H9 (cell line): ENCODE results near the gene PARVB. TPM values are rescaled to one million over a fixed set of nuclear protein-coding genes. Genes with fewer than 3 reads are reported as not detected.

Experiments
- DNase-seq: peaks from one replicate; pipeline ENCODE4 v3.0.0-alpha.2; 2017
- H2AFZ ChIP-seq: one replicate; pipeline ENCODE4 v1.6.1; 2013; ENCODE audit warnings: mild to moderate bottlenecking, low read length, control low read depth, moderate library complexity
- H2AK5ac ChIP-seq: 2 replicates; pipeline ENCODE4 v1.6.1; 2013; ENCODE audit warnings: low read length, control low read depth, mixed read lengths; ENCODE audit not compliant: insufficient read length
- H2BK120ac ChIP-seq: one replicate; pipeline ENCODE4 v1.6.1; 2013; ENCODE audit warnings: low read depth, mild to moderate bottlenecking, low read length, control low read depth, inconsistent platforms; ENCODE audit not compliant: poor library complexity, severe bottlenecking
- H2BK12ac ChIP-seq: 2 replicates; pipeline ENCODE4 v1.6.1; 2013; ENCODE audit warnings: low read length, control low read depth, mixed read lengths, low read depth; ENCODE audit not compliant: insufficient read length
- H2BK15ac ChIP-seq: 2 replicates; pipeline ENCODE4 v1.6.1; 2013; ENCODE audit warnings: low read depth, low read length, control low read depth
- H2BK20ac ChIP-seq: one replicate; pipeline ENCODE4 v1.6.1; 2013; ENCODE audit warnings: low read depth, mild to moderate bottlenecking, low read length, control low read depth, inconsistent platforms; ENCODE audit not compliant: poor library complexity, severe bottlenecking
- H2BK5ac ChIP-seq: 2 replicates; pipeline ENCODE4 v1.6.1; 2013; ENCODE audit warnings: low read length, control low read depth, mixed read lengths; ENCODE audit not compliant: insufficient read length
- H3K14ac ChIP-seq: 2 replicates; pipeline ENCODE4 v1.6.1; 2013; ENCODE audit warnings: low read length, control low read depth; ENCODE audit not compliant: insufficient read depth
- H3K18ac ChIP-seq: 2 replicates; pipeline ENCODE4 v1.6.1; 2013; ENCODE audit warnings: low read depth, mild to moderate bottlenecking, mixed read lengths, low read length, control low read depth; ENCODE audit not compliant: insufficient read length
- H3K23ac ChIP-seq: 2 replicates; pipeline ENCODE4 v1.6.1; 2013; ENCODE audit warnings: low read length, control low read depth, mixed read lengths, low read depth; ENCODE audit not compliant: insufficient read length
- H3K23me2 ChIP-seq: 2 replicates; pipeline ENCODE4 v1.6.1; 2013; ENCODE audit warnings: low read depth, mild to moderate bottlenecking, mixed read lengths, low read length, control low read depth; ENCODE audit not compliant: insufficient read length, poor library complexity, severe bottlenecking
- H3K27ac ChIP-seq: 2 replicates; pipeline ENCODE4 v1.5.1; 2013; ENCODE audit warnings: low read length, control low read depth, mixed read lengths, low read depth; ENCODE audit not compliant: insufficient read length
- H3K27me3 ChIP-seq: 2 replicates; pipeline ENCODE4 v1.6.1; 2013; ENCODE audit warnings: low read length, control low read depth, inconsistent platforms; ENCODE audit not compliant: insufficient read depth
- H3K4ac ChIP-seq: 2 replicates; pipeline ENCODE4 v1.6.1; 2013; ENCODE audit warnings: low read depth, mild to moderate bottlenecking, control low read depth, inconsistent platforms, low read length, moderate library complexity
- H3K4me1 ChIP-seq: 2 replicates; pipeline ENCODE4 v1.6.1; 2013; ENCODE audit warnings: low read length, control low read depth, inconsistent platforms; ENCODE audit not compliant: insufficient read depth
- H3K4me2 ChIP-seq: 2 replicates; pipeline ENCODE4 v1.6.1; 2013; ENCODE audit warnings: low read length, control low read depth, mixed read lengths; ENCODE audit not compliant: insufficient read length, insufficient read depth
- H3K56ac ChIP-seq: 2 replicates; pipeline ENCODE4 v1.6.1; 2013; ENCODE audit warnings: low read depth, mild to moderate bottlenecking, mixed read lengths, low read length, control low read depth; ENCODE audit not compliant: insufficient read length
- H3K79me1 ChIP-seq: 2 replicates; pipeline ENCODE4 v1.6.1; 2013; ENCODE audit warnings: low read depth, mild to moderate bottlenecking, moderate library complexity, low read length, control low read depth, inconsistent platforms; ENCODE audit not compliant: insufficient read depth, poor library complexity, severe bottlenecking
- H3K79me2 ChIP-seq: 2 replicates; pipeline ENCODE4 v1.6.1; 2013; ENCODE audit warnings: low read length, control low read depth, inconsistent platforms; ENCODE audit not compliant: insufficient read depth
- H3K9ac ChIP-seq: 2 replicates; pipeline ENCODE4 v1.6.1; 2013; ENCODE audit warnings: low read length, control low read depth, mixed read lengths; ENCODE audit not compliant: insufficient read length; ENCODE audit errors: extremely low read depth
- H3K9me3 ChIP-seq: one replicate; pipeline ENCODE4 v1.6.1; 2013; ENCODE audit warnings: low read depth, low read length, inconsistent platforms; ENCODE audit not compliant: control insufficient read depth
- H3T11ph ChIP-seq: one replicate; pipeline ENCODE4 v1.6.1; 2013; ENCODE audit warnings: mild to moderate bottlenecking, low read length, control low read depth, inconsistent platforms
- H4K20me1 ChIP-seq: one replicate; pipeline ENCODE4 v1.6.1; 2013; ENCODE audit not compliant: control insufficient read depth, insufficient read length, insufficient read depth
- H4K5ac ChIP-seq: 2 replicates; pipeline ENCODE4 v1.6.1; 2013; ENCODE audit warnings: low read depth, mild to moderate bottlenecking, mixed read lengths, low read length, control low read depth; ENCODE audit not compliant: insufficient read length
- H4K8ac ChIP-seq: replicated peaks from 2 replicates; pipeline ENCODE4 v1.6.1; 2013; ENCODE audit warnings: low read length, control low read depth, mixed read lengths, low read depth; ENCODE audit not compliant: insufficient read length
- H4K91ac ChIP-seq: 2 replicates; pipeline ENCODE4 v1.6.1; 2013; ENCODE audit warnings: low read depth, mild to moderate bottlenecking, moderate library complexity, mixed read lengths, low read length, control low read depth; ENCODE audit not compliant: insufficient read length
- H3K27ac Mint-ChIP-seq, 3 experiments: 2 replicates in 2 of 3; 3 replicates in 1 of 3; pipeline ENCODE4 v1.8.0; 2020 to 2021; ENCODE audit warnings: mixed read lengths in 3 of 3, mild to moderate bottlenecking in 1 of 3, moderate library complexity in 1 of 3
- H3K27me3 Mint-ChIP-seq: 2 replicates; pipeline ENCODE4 v1.8.0; 2021; ENCODE audit warnings: low read depth, mild to moderate bottlenecking, moderate library complexity, mixed read lengths
- H3K36me3 Mint-ChIP-seq, 3 experiments: 2 replicates in 2 of 3; 3 replicates in 1 of 3; pipeline ENCODE4 v1.8.0; 2020 to 2021; ENCODE audit warnings: low read depth in 3 of 3, mixed read lengths in 3 of 3; ENCODE audit not compliant: insufficient read depth in 1 of 3
- H3K4me1 Mint-ChIP-seq, 2 experiments: 2 replicates each; pipeline ENCODE4 v1.8.0; 2020; ENCODE audit warnings: mixed read lengths in 2 of 2
- H3K4me3 Mint-ChIP-seq, 2 experiments: 2 replicates in 1 of 2; 3 replicates in 1 of 2; pipeline ENCODE4 v1.8.0; 2020 to 2021; ENCODE audit warnings: mild to moderate bottlenecking in 2 of 2, mixed read lengths in 2 of 2, moderate library complexity in 1 of 2
- H3K9me3 Mint-ChIP-seq, 2 experiments: 2 replicates in 1 of 2; 3 replicates in 1 of 2; pipeline ENCODE4 v1.8.0; 2020; ENCODE audit warnings: mild to moderate bottlenecking in 2 of 2, mixed read lengths in 2 of 2, moderate library complexity in 1 of 2
- CTCF ChIP-seq: fragments of 200-600 bp; sonication (generic); conservative IDR thresholded peaks from 3 replicates; pipeline ENCODE4 v1.8.0; 2021; ENCODE audit warnings: antibody characterized with exemption, mild to moderate bottlenecking
- WGBS: extraction: QIAGEN DNeasy Blood & Tissue Kit; methylation state at CpG from one replicate; pipeline ENCODE4 v1.1.7; 2013; ENCODE audit warnings: missing lambda C conversion rate, low lambda C conversion rate, mixed read lengths; ENCODE audit not compliant: insufficient read length; ENCODE audit errors: extremely low coverage; 5-methylcytosine and 5-hydroxymethylcytosine counted together
- total RNA-seq: library from RNA; stranded (reverse); gene quantifications from 2 replicates; pipeline ENCODE4 v1.2.1, GENCODE V29; 2021

The PARVB gene
- total RNA-seq, 1 experiment from 2014 or later: 15.6 TPM

GRCh38 chr22:44129619-44129976 lies 105.5 kb downstream of the PARVB start:
- no peak overlapping the region for H4K8ac ChIP-seq
- no peak overlapping the region for H2BK20ac ChIP-seq
- H3K27ac ChIP-seq: no peak overlapping the region
- H3K27ac Mint-ChIP-seq: 0 out of 7 replicates have a peak overlapping the region, but pooled peaks of 1 of the 3 experiments have one; percentile 9
- no peak for DNase-seq
- no peak overlapping the region for H2BK12ac ChIP-seq
- H3K4me1 Mint-ChIP-seq: peaks cover 23 to 35% of the 10 kb centered on the region in 2 experiments
- H2BK15ac ChIP-seq: no peak overlapping the region
- no peaks in the 10 kb centered on the region for H3K79me1 ChIP-seq
- no peak overlapping the region for H3K4me3 Mint-ChIP-seq
- no peaks in the 10 kb centered on the region for H3K23me2 ChIP-seq
- no peak overlapping the region for H3K18ac ChIP-seq
- H4K20me1 ChIP-seq: no peaks in the 10 kb centered on the region
- no peak overlapping the region for H3K23ac ChIP-seq
- H2AK5ac ChIP-seq: no peak overlapping the region
- no peak overlapping the region for H3K56ac ChIP-seq
- no peak overlapping the region for H2BK120ac ChIP-seq
- H2BK5ac ChIP-seq: no peak overlapping the region
- no peak overlapping the region for H2AFZ ChIP-seq
- no peak overlapping the region for H3K4ac ChIP-seq
- no peak overlapping the region for H4K91ac ChIP-seq
- no peaks in the 10 kb centered on the region for H3K79me2 ChIP-seq
- no peak overlapping the region for H3K9ac ChIP-seq
- no peak overlapping the region for H4K5ac ChIP-seq
- H3K36me3 Mint-ChIP-seq: peaks cover 8 to 26% (median 20%) of the 10 kb centered on the region in 3 experiments
- no peak overlapping the region for H3K4me2 ChIP-seq
- peaks cover 13% of the 10 kb centered on the region for H3K9me3 ChIP-seq
- H3K4me1 ChIP-seq: peaks cover 3% of the 10 kb centered on the region
- H3K9me3 Mint-ChIP-seq: peaks cover 21 to 29% of the 10 kb centered on the region in 2 experiments
- H3K27me3 Mint-ChIP-seq: peaks cover 4% of the 10 kb centered on the region
- no CpG with 5 or more reads among the region's 8 CpGs for WGBS
- H3K27me3 ChIP-seq: no peaks in the 10 kb centered on the region
- TF ChIP-seq CTCF: no peak
- H3K14ac ChIP-seq: no peak overlapping the region; the same call in 1 of the 2 replicates
- H3T11ph ChIP-seq: no peak overlapping the region
